ENCODE data around the gene CBFA2T3.
A peak's percentile ranks its signal among the peaks of the same experiment; 100 is the strongest.

CBFA2T3 gene

GRCh38 chr16:88859381-88860091 lies 117.5 kb downstream of the CBFA2T3 start:
- DNase-seq (ENCODE audit: low spot score): no peak

GRCh38 chr16:88857728-88858339 lies 119.2 kb downstream of the CBFA2T3 start:
- DNase-seq (ENCODE audit: low spot score): peak; percentile 70

GRCh38 chr16:88856828-88857727 lies 119.9 kb downstream of the CBFA2T3 start, which contains the start of the genes GALNS and TRAPPC2L:
TSS of gene GALNS (minus strand) at chr16:88856947. CDS start at chr16:88856877, 70 bp downstream.
TSS of gene TRAPPC2L (plus strand) at chr16:88857127. CDS start at chr16:88857151, 24 bp downstream.
- peak; percentile 94 for DNase-seq (ENCODE audit: low spot score)

- no peak for DNase-seq (ENCODE audit: low spot score)
Measured at GRCh38 chr16:88856122-88856827, 120.7 kb downstream of the CBFA2T3 start.

- DNase-seq (ENCODE audit: low spot score): no peak
Measured at GRCh38 chr16:88855736-88856121, 121.3 kb downstream of the CBFA2T3 start.

- DNase-seq (ENCODE audit: low spot score): no peak
Measured at GRCh38 chr16:88855176-88855575, 121.8 kb downstream of the CBFA2T3 start.

- DNase-seq (ENCODE audit: low spot score): no peak
Measured at GRCh38 chr16:88854306-88855111, 122.5 kb downstream of the CBFA2T3 start.

GRCh38 chr16:88853325-88853941 lies 123.6 kb downstream of the CBFA2T3 start:
- no peak for DNase-seq (ENCODE audit: low spot score)

GRCh38 chr16:88851616-88852015 lies 125.4 kb downstream of the CBFA2T3 start:
- DNase-seq (ENCODE audit: low spot score): no peak

- DNase-seq (ENCODE audit: low spot score): no peak
Measured at GRCh38 chr16:88850531-88851199, 126.3 kb downstream of the CBFA2T3 start.

GRCh38 chr16:88848557-88848956 lies 128.4 kb downstream of the CBFA2T3 start:
- DNase-seq (ENCODE audit: low spot score): no peak

- DNase-seq (ENCODE audit: low spot score): no peak
Measured at GRCh38 chr16:88847654-88848053, 129.4 kb downstream of the CBFA2T3 start.

- DNase-seq (ENCODE audit: low spot score): no peak
Measured at GRCh38 chr16:88846088-88846487, 130.9 kb downstream of the CBFA2T3 start.

- peak; percentile 36 for DNase-seq (ENCODE audit: low spot score)
Measured at GRCh38 chr16:88844419-88845036, 132.5 kb downstream of the CBFA2T3 start.

- no peak for DNase-seq (ENCODE audit: low spot score)
Measured at GRCh38 chr16:88843256-88843655, 133.8 kb downstream of the CBFA2T3 start.

GRCh38 chr16:88842806-88843205 lies 134.2 kb downstream of the CBFA2T3 start:
- DNase-seq (ENCODE audit: low spot score): no peak

- DNase-seq (ENCODE audit: low spot score): no peak
Measured at GRCh38 chr16:88842308-88842756, 134.7 kb downstream of the CBFA2T3 start.

- DNase-seq (ENCODE audit: low spot score): no peak
Measured at GRCh38 chr16:88841521-88842307, 135.3 kb downstream of the CBFA2T3 start.

All from cerebellar cortex (tissue), 1 donor.